Fibroblast of villous mesenchyme (primary cell): ENCODE data around the gene ONECUT1. TPM values are rescaled to one million over a fixed set of nuclear protein-coding genes. Genes with fewer than 3 reads are reported as not detected.

Experiments used
- DNase-seq: peaks from one replicate; pipeline ENCODE4 v3.0.0-alpha.2; 2010; ENCODE audit warnings: low read depth
- H3K4me3 ChIP-seq: 2 replicates; pipeline ENCODE4 v1.5.1; 2011; ENCODE audit warnings: low read depth, mild to moderate bottlenecking, low read length
- CTCF ChIP-seq: IDR thresholded peaks from 2 replicates; pipeline ENCODE4 v1.5.1; 2012; ENCODE audit warnings: low read depth, mild to moderate bottlenecking, low read length; ENCODE audit not compliant: insufficient read depth
- total RNA-seq: library from RNA; depleted of rRNA; stranded (reverse); fragments of >200 nt; gene quantifications from 2 replicates; pipeline ENCODE4 v1.2.3, GENCODE V29; 2012

ONECUT1 gene
- total RNA-seq, 1 donor = not detected

GRCh38 chr15:52710050-52710707 is 80.0 kb downstream of the ONECUT1 start:
- H3K4me3 ChIP-seq = no peak overlapping the region
- DNase-seq = no peak
- no peak for TF ChIP-seq CTCF

GRCh38 chr15:52709187-52709981 is 80.8 kb downstream of the ONECUT1 start:
- H3K4me3 ChIP-seq = no peak overlapping the region
- TF ChIP-seq CTCF = no peak
- no peak for DNase-seq

Other genes starting within 250 kb of the ONECUT1 start
- gene ARPP19, start 221.3 kb downstream of the ONECUT1 start, total RNA-seq = 92.1 and 133 TPM in 2 replicates
- gene ATOSA, start 110.9 kb downstream of the ONECUT1 start, total RNA-seq = 19.0 and 29.8 TPM in 2 replicates